Tibial artery (tissue), 4 donors: ENCODE data around the gene SP3.

Experiments used
- DNase-seq, 2 donors: peaks; one replicate each; pipeline ENCODE4 v3.0.0-alpha.2; 2019
- H3K27ac ChIP-seq, 2 donors: fragments of 200-600 bp; sonication (generic) in 1 of 2; 1 replicate in 1 of 2; 2 replicates in 1 of 2; pipeline ENCODE4 v1.5.1; 2018 to 2019; ENCODE audit warnings: mild to moderate bottlenecking in 1 of 2
- H3K27me3 ChIP-seq, 2 donors: fragments of 200-600 bp; sonication (generic) in 1 of 2; one replicate each; pipeline versions ENCODE4 v1.5.1 to v1.6.0; 2016 to 2019
- H3K36me3 ChIP-seq, 3 donors: fragments of 200-600 bp; sonication (generic) in 2 of 3; one replicate each; pipeline ENCODE4 v1.5.1; 2016 to 2019; ENCODE audit warnings: mild to moderate bottlenecking in 2 of 3
- H3K4me1 ChIP-seq, 4 donors: fragments of 200-600 bp; sonication (generic) in 2 of 4; 1 replicate in 3 of 4; 2 replicates in 1 of 4; pipeline ENCODE4 v1.5.1; 2016 to 2019
- H3K4me3 ChIP-seq, 2 donors: fragments of 200-600 bp; sonication (generic) in 1 of 2; 1 replicate in 1 of 2; 2 replicates in 1 of 2; pipeline ENCODE4 v1.5.1; 2018 to 2019; ENCODE audit warnings: mild to moderate bottlenecking in 2 of 2
- H3K9me3 ChIP-seq, 3 donors: fragments of 200-600 bp; sonication (generic) in 1 of 3; one replicate each; pipeline ENCODE4 v1.5.1; 2016 to 2019
- intact Hi-C: fragments of 100-400 bp; cut with DNase I; formaldehyde crosslinking; loops from one replicate; pipeline ENCODE4 v1.15.0; 2023; ENCODE audit warnings: low total_unique reads
- TF ChIP-seq, protein P1 (sequence below), 2 experiments: fragments of 200-600 bp in 1 of 2; fragments of 450-650 bp in 1 of 2; IDR thresholded peaks; one replicate each; pipeline ENCODE4 v1.5.1; 2017 to 2019; ENCODE audit warnings: antibody characterized with exemption in 2 of 2, mild to moderate bottlenecking in 1 of 2, moderate library complexity in 1 of 2

SP3 gene

DNA sequence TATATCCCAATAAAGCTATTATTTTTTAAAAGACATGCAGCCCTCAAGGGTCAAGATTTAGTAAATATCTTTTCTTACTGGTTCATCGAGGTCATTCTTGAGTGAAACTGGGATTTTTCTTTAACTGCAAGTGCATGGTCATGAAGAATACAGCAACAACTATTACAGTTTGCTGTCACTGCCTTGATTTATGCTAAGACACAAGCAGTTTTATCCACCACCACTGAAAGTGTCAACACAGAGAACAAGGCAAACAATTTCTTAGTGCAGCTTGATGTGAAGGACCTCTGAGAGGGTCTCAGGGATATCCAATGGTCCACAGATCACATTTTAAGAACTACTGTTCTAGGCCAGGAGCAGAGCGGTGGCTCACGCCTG, 12.1 kb downstream of the SP3 start:
- peaks cover 0 to 98% (median 45%) of the 10 kb centered on the region in 4 donors for H3K4me1 ChIP-seq
- no peaks in the 10 kb centered on the region for H3K9me3 ChIP-seq
- peaks cover 15 to 24% (median 19%) of the 10 kb centered on the region in 3 donors for H3K36me3 ChIP-seq
- DNase-seq, result no peak
- TF ChIP-seq, protein P1, sequence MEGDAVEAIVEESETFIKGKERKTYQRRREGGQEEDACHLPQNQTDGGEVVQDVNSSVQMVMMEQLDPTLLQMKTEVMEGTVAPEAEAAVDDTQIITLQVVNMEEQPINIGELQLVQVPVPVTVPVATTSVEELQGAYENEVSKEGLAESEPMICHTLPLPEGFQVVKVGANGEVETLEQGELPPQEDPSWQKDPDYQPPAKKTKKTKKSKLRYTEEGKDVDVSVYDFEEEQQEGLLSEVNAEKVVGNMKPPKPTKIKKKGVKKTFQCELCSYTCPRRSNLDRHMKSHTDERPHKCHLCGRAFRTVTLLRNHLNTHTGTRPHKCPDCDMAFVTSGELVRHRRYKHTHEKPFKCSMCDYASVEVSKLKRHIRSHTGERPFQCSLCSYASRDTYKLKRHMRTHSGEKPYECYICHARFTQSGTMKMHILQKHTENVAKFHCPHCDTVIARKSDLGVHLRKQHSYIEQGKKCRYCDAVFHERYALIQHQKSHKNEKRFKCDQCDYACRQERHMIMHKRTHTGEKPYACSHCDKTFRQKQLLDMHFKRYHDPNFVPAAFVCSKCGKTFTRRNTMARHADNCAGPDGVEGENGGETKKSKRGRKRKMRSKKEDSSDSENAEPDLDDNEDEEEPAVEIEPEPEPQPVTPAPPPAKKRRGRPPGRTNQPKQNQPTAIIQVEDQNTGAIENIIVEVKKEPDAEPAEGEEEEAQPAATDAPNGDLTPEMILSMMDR (IDR thresholded peaks at IDR 0.05), result no peak
- H3K27ac ChIP-seq, result no peak overlapping the region
- H3K27me3 ChIP-seq, result no peaks in the 10 kb centered on the region
- no peak overlapping the region for H3K4me3 ChIP-seq
- intact Hi-C loops, result no loop called here

GRCh38 chr2:173952267-173953046, 12.7 kb downstream of the SP3 start:
- no peak overlapping the region for H3K4me3 ChIP-seq
- H3K36me3 ChIP-seq, result peaks cover 15 to 24% (median 19%) of the 10 kb centered on the region in 3 donors
- peaks cover 0 to 96% (median 45%) of the 10 kb centered on the region in 4 donors for H3K4me1 ChIP-seq
- H3K27ac ChIP-seq, result no peak overlapping the region
- H3K9me3 ChIP-seq, result no peaks in the 10 kb centered on the region
- no peak for DNase-seq
- no peaks in the 10 kb centered on the region for H3K27me3 ChIP-seq
- TF ChIP-seq, protein P1 (IDR thresholded peaks at IDR 0.05), result no peak
- intact Hi-C loops, result no loop called here

GRCh38 chr2:173948842-173949241, 16.3 kb downstream of the SP3 start:
- Histone ChIP-seq H3K4me1 (peaks cover 0 to 95% (median 36%) of the 10 kb centered on the region in 4 donors), H3K27me3 (no peaks in the 10 kb centered on the region), H3K27ac (no peak overlapping the region), H3K4me3 (no peak overlapping the region), H3K9me3 (no peaks in the 10 kb centered on the region), H3K36me3 (peaks cover 0 to 8% (median 0%) of the 10 kb centered on the region in 3 donors)
- intact Hi-C loops, result no loop called here
- TF ChIP-seq, protein P1 (IDR thresholded peaks at IDR 0.05), result no peak
- DNase-seq, result no peak

DNA sequence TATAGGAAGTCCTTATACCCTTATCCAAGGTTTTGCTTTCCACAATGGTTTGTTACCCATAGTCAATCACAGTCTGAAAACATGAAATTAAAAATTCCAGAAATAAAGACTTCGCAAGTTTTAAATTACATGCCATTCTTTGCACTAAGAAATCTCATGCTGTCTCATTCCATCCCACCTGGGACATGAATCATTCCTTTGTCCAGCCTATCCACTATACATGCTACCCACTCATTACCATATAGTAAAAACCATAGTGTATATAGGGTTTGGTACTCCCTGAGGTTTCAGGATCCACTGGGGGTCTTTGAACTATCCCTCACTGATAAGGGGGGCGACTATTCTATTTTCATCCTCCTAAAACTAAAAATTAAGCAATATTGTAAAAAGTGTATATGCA, 17.0 kb downstream of the SP3 start:
- H3K36me3 ChIP-seq, result peaks cover 0 to 7% (median 0%) of the 10 kb centered on the region in 3 donors
- no peak overlapping the region for H3K27ac ChIP-seq
- H3K4me1 ChIP-seq, result peaks cover 0 to 93% (median 34%) of the 10 kb centered on the region in 4 donors
- intact Hi-C loops, result no loop called here
- TF ChIP-seq, protein P1 (IDR thresholded peaks at IDR 0.05), result no peak
- H3K4me3 ChIP-seq, result no peak overlapping the region
- H3K27me3 ChIP-seq, result no peaks in the 10 kb centered on the region
- no peak for DNase-seq
- no peaks in the 10 kb centered on the region for H3K9me3 ChIP-seq

GRCh38 chr2:173947131-173947530, 18.0 kb downstream of the SP3 start:
- DNase-seq, result no peak
- H3K9me3 ChIP-seq, result no peaks in the 10 kb centered on the region
- no peak overlapping the region for H3K27ac ChIP-seq
- peaks cover 0 to 93% (median 34%) of the 10 kb centered on the region in 4 donors for H3K4me1 ChIP-seq
- no peaks in the 10 kb centered on the region for H3K27me3 ChIP-seq
- H3K36me3 ChIP-seq, result no peaks in the 10 kb centered on the region
- TF ChIP-seq, protein P1 (IDR thresholded peaks at IDR 0.05), result no peak
- intact Hi-C loops, result no loop called here
- no peak overlapping the region for H3K4me3 ChIP-seq
